SK-MEL-5 (cell line): ENCODE measurements around the gene STK32B. TPM values are rescaled to one million over a fixed set of nuclear protein-coding genes. Genes with fewer than 3 reads are reported as not detected.
"Not testable (repeated sequence)": the region's sequence is repeated elsewhere in the genome, so short reads cannot be mapped to it uniquely, and the experiment has no call there.

Source experiments
- DNase-seq: peaks from one replicate; pipeline ENCODE4 v3.0.0-alpha.2; 2016; ENCODE audit warnings: low read depth, low spot score
- in situ Hi-C: cut with HindIII; loops from 2 replicates; pipeline ENCODE4 v1.10.0; 2016; ENCODE audit warnings: low sequenced_read_pairs, high pct_unique_total_duplicates, low pct_unique_long_range_greater_than_20kb
- total RNA-seq: library from RNA; depleted of rRNA; stranded (reverse); fragments of >200 nt; shearing (Covaris generic); gene quantifications from 2 replicates; pipeline ENCODE4 v1.2.3, GENCODE V29; 2014

STK32B gene
- total RNA-seq, 1 experiment from 2014 or later: 3.1 TPM

- in situ Hi-C loops: no loop called here
- DNase-seq: no peak
Measured at GRCh38 chr4:5204781-5205180, 153.5 kb downstream of the STK32B start.

- in situ Hi-C loops: no loop called here
- DNase-seq: peak; percentile 91
Measured at GRCh38 chr4:5206016-5206790, 154.9 kb downstream of the STK32B start.

GRCh38 chr4:5209862-5210261, 158.6 kb downstream of the STK32B start:
- no peak for DNase-seq
- in situ Hi-C loops: no loop called here

GRCh38 chr4:5211282-5211839, 160.1 kb downstream of the STK32B start:
- in situ Hi-C loops: no loop called here
- no peak for DNase-seq

- in situ Hi-C loops: no loop called here
- no peak for DNase-seq
Measured at GRCh38 chr4:5212255-5213013, 161.2 kb downstream of the STK32B start.

- in situ Hi-C loops: no loop called here
- DNase-seq: no peak
Measured at GRCh38 chr4:5213087-5213595, 161.9 kb downstream of the STK32B start.

GRCh38 chr4:5215321-5215720, 164.0 kb downstream of the STK32B start:
- peak; percentile 88 for DNase-seq
- in situ Hi-C loops: no loop called here

GRCh38 chr4:5217421-5217820, 166.1 kb downstream of the STK32B start:
- no peak for DNase-seq
- in situ Hi-C loops: no loop called here

GRCh38 chr4:5218376-5219069, 167.2 kb downstream of the STK32B start:
- DNase-seq: no peak
- in situ Hi-C loops: no loop called here

- in situ Hi-C loops: no loop called here
- no peak for DNase-seq
Measured at GRCh38 chr4:5220028-5220427, 168.7 kb downstream of the STK32B start.

GRCh38 chr4:5222047-5222446, 170.8 kb downstream of the STK32B start:
- DNase-seq: no peak
- in situ Hi-C loops: no loop called here

- in situ Hi-C loops: no loop called here
- no peak for DNase-seq
Measured at GRCh38 chr4:5222951-5223350, 171.7 kb downstream of the STK32B start.

- DNase-seq: no peak
Measured at GRCh38 chr4:5224340-5224739, 173.1 kb downstream of the STK32B start.

GRCh38 chr4:5232549-5232948, 181.3 kb downstream of the STK32B start:
- in situ Hi-C loops: no loop called here

More at GRCh38 chr4:5224340-5224739, 173.1 kb downstream of the STK32B start:
- in situ Hi-C loops: no loop called here

GRCh38 chr4:5237086-5237660, 185.9 kb downstream of the STK32B start:
- no peak for DNase-seq
- in situ Hi-C loops: no loop called here

More at GRCh38 chr4:5232549-5232948, 181.3 kb downstream of the STK32B start:
- DNase-seq: no peak

- DNase-seq: no peak
- in situ Hi-C loops: no loop called here
Measured at GRCh38 chr4:5238173-5238572, 186.9 kb downstream of the STK32B start.

- in situ Hi-C loops, DNase-seq: not testable (repeated sequence)
Measured at GRCh38 chr4:5247061-5247460, 195.8 kb downstream of the STK32B start.
